ENCODE measurements around the gene ZSCAN25.

- TF ChIP-seq CTCF (conservative IDR thresholded peaks at IDR 0.05; ENCODE audit: low read depth, low read length), result no peak
- no peak for TF ChIP-seq EZH2 (IDR thresholded peaks at IDR 0.05; ENCODE audit: borderline replicate concordance, low read depth, low read length, poor library complexity, severe bottlenecking)
Observed at GRCh38 chr7:99617192-99617781, 541 bp downstream of the ZSCAN25 start.
